Measurements from ENCODE around the gene INTS15. TPM values are rescaled to one million over a fixed set of nuclear protein-coding genes. Genes with fewer than 3 reads are reported as not detected.
A peak's percentile ranks its signal among the peaks of the same experiment; 100 is the strongest.
"Not testable (repeated sequence)": the region's sequence is repeated elsewhere in the genome, so short reads cannot be mapped to it uniquely, and the experiment has no call there.

Gene INTS15
- polyA plus RNA-seq, 1 donor (not counting 4 experiments of a cell fraction or from before 2014, with no cell fraction given): 11.9 TPM

DNA sequence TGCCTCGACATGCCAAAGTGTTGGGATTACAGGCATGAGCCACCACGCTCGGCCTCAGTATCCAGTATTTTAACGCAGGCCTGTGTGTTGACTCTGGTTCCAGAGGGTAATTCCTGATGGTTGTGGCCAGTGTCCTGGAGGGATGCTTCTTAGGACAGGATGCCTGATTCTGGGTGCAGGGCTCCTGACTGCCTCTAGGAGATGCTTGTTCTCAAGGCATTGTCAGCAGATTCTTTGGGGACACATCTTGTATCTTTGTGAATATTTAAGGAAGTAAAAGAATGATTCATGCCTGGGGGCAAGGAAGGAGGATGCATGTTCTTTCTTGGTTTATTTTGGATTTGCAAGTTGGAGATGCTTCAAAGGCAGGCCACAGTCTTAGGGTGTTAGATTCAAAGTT lies 10.4 kb upstream of the INTS15 start:
- FAIRE-seq: no peak
- H3K4me1 ChIP-seq (ENCODE audit: control insufficient read depth, extremely low read depth, insufficient read depth, low read length): no peaks in the 10 kb centered on the region
- H3K4me3 ChIP-seq (ENCODE audit: control insufficient read depth in 2 of 3, extremely low read depth in 1 of 3, insufficient read depth in 2 of 3, low read depth in 1 of 3, low read length in 3 of 3): no peak overlapping the region
- dilution Hi-C loops (cut with MboI; ENCODE audit: extremely low pct_ligation_motif_present, low sequenced_read_pairs): no loop called here
- no peaks in the 10 kb centered on the region for H3K79me2 ChIP-seq (ENCODE audit: control insufficient read depth, insufficient read depth, low read length)
- no peaks in the 10 kb centered on the region for H3K9me1 ChIP-seq (ENCODE audit: control insufficient read depth, extremely low read depth, insufficient read depth, low read length)
- DNase-seq (ENCODE audit: low read depth, low spot score): no peak
- H3K4me2 ChIP-seq (ENCODE audit: control insufficient read depth, extremely low read depth, insufficient read depth, low read depth, low read length): no peak overlapping the region
- H4K20me1 ChIP-seq (ENCODE audit: control insufficient read depth, extremely low read depth, insufficient read depth, low read length): no peaks in the 10 kb centered on the region
- no peak overlapping the region for H3K9ac ChIP-seq (ENCODE audit: control insufficient read depth, extremely low read depth, insufficient read depth, low read length)
- no peaks in the 10 kb centered on the region for H3K27me3 ChIP-seq (ENCODE audit: control insufficient read depth, extremely low read depth, insufficient read depth, low read length)
- no peak overlapping the region for H3K27ac ChIP-seq (ENCODE audit: control insufficient read depth, insufficient read depth, low read length)
- no peak for TF ChIP-seq EZH2 (IDR thresholded peaks at IDR 0.05; ENCODE audit: low read length)
- TF ChIP-seq, protein P1, sequence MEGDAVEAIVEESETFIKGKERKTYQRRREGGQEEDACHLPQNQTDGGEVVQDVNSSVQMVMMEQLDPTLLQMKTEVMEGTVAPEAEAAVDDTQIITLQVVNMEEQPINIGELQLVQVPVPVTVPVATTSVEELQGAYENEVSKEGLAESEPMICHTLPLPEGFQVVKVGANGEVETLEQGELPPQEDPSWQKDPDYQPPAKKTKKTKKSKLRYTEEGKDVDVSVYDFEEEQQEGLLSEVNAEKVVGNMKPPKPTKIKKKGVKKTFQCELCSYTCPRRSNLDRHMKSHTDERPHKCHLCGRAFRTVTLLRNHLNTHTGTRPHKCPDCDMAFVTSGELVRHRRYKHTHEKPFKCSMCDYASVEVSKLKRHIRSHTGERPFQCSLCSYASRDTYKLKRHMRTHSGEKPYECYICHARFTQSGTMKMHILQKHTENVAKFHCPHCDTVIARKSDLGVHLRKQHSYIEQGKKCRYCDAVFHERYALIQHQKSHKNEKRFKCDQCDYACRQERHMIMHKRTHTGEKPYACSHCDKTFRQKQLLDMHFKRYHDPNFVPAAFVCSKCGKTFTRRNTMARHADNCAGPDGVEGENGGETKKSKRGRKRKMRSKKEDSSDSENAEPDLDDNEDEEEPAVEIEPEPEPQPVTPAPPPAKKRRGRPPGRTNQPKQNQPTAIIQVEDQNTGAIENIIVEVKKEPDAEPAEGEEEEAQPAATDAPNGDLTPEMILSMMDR (optimal IDR thresholded peaks at IDR 0.05 in 1 of 3, IDR thresholded peaks at IDR 0.05 in 1 of 3, conservative IDR thresholded peaks at IDR 0.05 in 1 of 3; ENCODE audit: extremely low read depth in 1 of 3, insufficient read depth in 2 of 3, low read length in 3 of 3): peak; percentile 11 to 25 (median 17)
- H3K9me3 ChIP-seq (ENCODE audit: control insufficient read depth, low read depth, low read length): no peaks in the 10 kb centered on the region
- no peak overlapping the region for H2AFZ ChIP-seq (ENCODE audit: control insufficient read depth, low read length)
- peaks cover 3 to 10% of the 10 kb centered on the region in 2 experiments for H3K36me3 ChIP-seq (ENCODE audit: control insufficient read depth in 2 of 2, extremely low read depth in 1 of 2, insufficient read depth in 2 of 2, low read length in 2 of 2)

DNA sequence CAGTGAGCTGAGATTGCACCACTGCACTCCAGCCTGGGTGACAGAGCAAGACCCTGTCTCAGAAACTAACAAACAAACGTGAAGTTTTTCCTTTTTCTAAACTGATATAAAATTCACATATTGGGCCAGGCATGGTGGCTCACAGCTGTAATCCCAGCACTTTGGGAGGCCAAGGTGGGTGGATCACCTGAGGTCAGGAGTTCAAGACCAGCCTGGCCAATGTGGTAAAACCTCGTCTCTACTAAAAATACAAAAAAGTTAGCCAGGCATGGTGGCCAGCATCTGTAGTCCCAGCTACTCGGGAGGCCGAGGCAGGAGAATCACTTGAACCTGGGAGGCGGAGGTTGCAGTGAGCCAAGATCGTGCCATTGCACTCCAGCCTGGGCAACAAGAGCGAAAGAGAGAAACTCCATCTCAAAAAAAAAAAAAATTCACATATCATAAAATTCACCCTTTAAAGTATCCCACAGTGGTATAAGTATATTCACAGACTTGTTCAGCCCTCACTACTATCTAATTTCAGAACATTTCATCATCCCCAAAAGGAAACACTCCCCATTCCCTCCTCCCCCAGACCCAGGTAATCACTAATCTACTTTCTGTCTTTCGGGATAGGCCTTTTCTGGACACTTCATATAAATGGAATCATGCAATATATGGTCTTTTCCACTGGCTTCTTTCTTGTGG lies 3.9 kb upstream of the INTS15 start:
- FAIRE-seq; H2AFZ ChIP-seq (ENCODE audit: control insufficient read depth, low read length); H3K27me3 ChIP-seq (ENCODE audit: control insufficient read depth, extremely low read depth, insufficient read depth, low read length); H3K4me1 ChIP-seq (ENCODE audit: control insufficient read depth, extremely low read depth, insufficient read depth, low read length); H3K9ac ChIP-seq (ENCODE audit: control insufficient read depth, extremely low read depth, insufficient read depth, low read length); H3K4me2 ChIP-seq (ENCODE audit: control insufficient read depth, extremely low read depth, insufficient read depth, low read depth, low read length); DNase-seq (ENCODE audit: low read depth, low spot score); H3K9me1 ChIP-seq (ENCODE audit: control insufficient read depth, extremely low read depth, insufficient read depth, low read length); H3K9me3 ChIP-seq (ENCODE audit: control insufficient read depth, low read depth, low read length); H3K27ac ChIP-seq (ENCODE audit: control insufficient read depth, insufficient read depth, low read length); H3K79me2 ChIP-seq (ENCODE audit: control insufficient read depth, insufficient read depth, low read length); H3K4me3 ChIP-seq (ENCODE audit: control insufficient read depth in 2 of 3, extremely low read depth in 1 of 3, insufficient read depth in 2 of 3, low read depth in 1 of 3, low read length in 3 of 3); H4K20me1 ChIP-seq (ENCODE audit: control insufficient read depth, extremely low read depth, insufficient read depth, low read length); dilution Hi-C loops (cut with MboI; ENCODE audit: extremely low pct_ligation_motif_present, low sequenced_read_pairs): not testable (repeated sequence)
- peaks cover 8 to 15% of the 10 kb centered on the region in 2 experiments for H3K36me3 ChIP-seq (ENCODE audit: control insufficient read depth in 2 of 2, extremely low read depth in 1 of 2, insufficient read depth in 2 of 2, low read length in 2 of 2)

DNA sequence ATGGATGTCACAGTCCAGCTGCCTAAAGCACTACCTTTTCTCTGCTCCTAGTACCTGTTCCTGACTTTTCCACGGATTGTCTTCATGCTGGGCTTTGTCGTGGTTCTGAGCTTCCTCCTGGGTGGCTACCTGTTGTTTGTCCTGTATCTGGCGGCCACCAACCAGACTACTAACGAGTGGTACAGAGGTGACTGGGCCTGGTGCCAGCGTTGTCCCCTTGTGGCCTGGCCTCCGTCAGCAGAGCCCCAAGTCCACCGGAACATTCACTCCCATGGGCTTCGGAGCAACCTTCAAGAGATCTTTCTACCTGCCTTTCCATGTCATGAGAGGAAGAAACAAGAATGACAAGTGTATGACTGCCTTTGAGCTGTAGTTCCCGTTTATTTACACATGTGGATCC lies 1.3 kb upstream of the INTS15 start:
- Histone ChIP-seq H3K4me2 (ENCODE audit: control insufficient read depth, extremely low read depth, insufficient read depth, low read depth, low read length) (no peak overlapping the region), H2AFZ (ENCODE audit: control insufficient read depth, low read length) (no peak overlapping the region), H4K20me1 (ENCODE audit: control insufficient read depth, extremely low read depth, insufficient read depth, low read length) (no peaks in the 10 kb centered on the region), H3K36me3 (ENCODE audit: control insufficient read depth in 2 of 2, extremely low read depth in 1 of 2, insufficient read depth in 2 of 2, low read length in 2 of 2) (peaks cover 10 to 14% of the 10 kb centered on the region in 2 experiments), H3K9me3 (ENCODE audit: control insufficient read depth, low read depth, low read length) (no peaks in the 10 kb centered on the region), H3K4me1 (ENCODE audit: control insufficient read depth, extremely low read depth, insufficient read depth, low read length) (peaks cover 6% of the 10 kb centered on the region), H3K4me3 (ENCODE audit: control insufficient read depth in 2 of 3, extremely low read depth in 1 of 3, insufficient read depth in 2 of 3, low read depth in 1 of 3, low read length in 3 of 3) (no peak overlapping the region), H3K9ac (ENCODE audit: control insufficient read depth, extremely low read depth, insufficient read depth, low read length) (no peak overlapping the region), H3K27ac (ENCODE audit: control insufficient read depth, insufficient read depth, low read length) (no peak overlapping the region), H3K79me2 (ENCODE audit: control insufficient read depth, insufficient read depth, low read length) (peaks cover 13% of the 10 kb centered on the region), H3K27me3 (ENCODE audit: control insufficient read depth, extremely low read depth, insufficient read depth, low read length) (no peaks in the 10 kb centered on the region), H3K9me1 (ENCODE audit: control insufficient read depth, extremely low read depth, insufficient read depth, low read length) (no peaks in the 10 kb centered on the region)
- DNase-seq (ENCODE audit: low read depth, low spot score) (no peak), FAIRE-seq (no peak)
- no peak for TF ChIP-seq EZH2 (IDR thresholded peaks at IDR 0.05; ENCODE audit: low read length)
- dilution Hi-C loops (cut with MboI; ENCODE audit: extremely low pct_ligation_motif_present, low sequenced_read_pairs): no loop called here
